Myocyte (in vitro differentiated cells): ENCODE data around the gene RAPGEF1. TPM values are rescaled to one million over a fixed set of nuclear protein-coding genes. Genes with fewer than 3 reads are reported as not detected.
A peak's percentile ranks its signal among the peaks of the same experiment; 100 is the strongest.
"Not testable (repeated sequence)": the region's sequence is repeated elsewhere in the genome, so short reads cannot be mapped to it uniquely, and the experiment has no call there.

Experiments
- DNase-seq: peaks from one replicate; pipeline ENCODE4 v3.0.0-alpha.2; 2012; ENCODE audit warnings: low read depth
- total RNA-seq: library from RNA; depleted of rRNA; stranded (reverse); fragments of >200 nt; gene quantifications from 2 replicates; pipeline ENCODE4 v1.2.3, GENCODE V29; 2014

Gene RAPGEF1
- total RNA-seq, 1 donor from 2014 or later: 290 TPM

DNA sequence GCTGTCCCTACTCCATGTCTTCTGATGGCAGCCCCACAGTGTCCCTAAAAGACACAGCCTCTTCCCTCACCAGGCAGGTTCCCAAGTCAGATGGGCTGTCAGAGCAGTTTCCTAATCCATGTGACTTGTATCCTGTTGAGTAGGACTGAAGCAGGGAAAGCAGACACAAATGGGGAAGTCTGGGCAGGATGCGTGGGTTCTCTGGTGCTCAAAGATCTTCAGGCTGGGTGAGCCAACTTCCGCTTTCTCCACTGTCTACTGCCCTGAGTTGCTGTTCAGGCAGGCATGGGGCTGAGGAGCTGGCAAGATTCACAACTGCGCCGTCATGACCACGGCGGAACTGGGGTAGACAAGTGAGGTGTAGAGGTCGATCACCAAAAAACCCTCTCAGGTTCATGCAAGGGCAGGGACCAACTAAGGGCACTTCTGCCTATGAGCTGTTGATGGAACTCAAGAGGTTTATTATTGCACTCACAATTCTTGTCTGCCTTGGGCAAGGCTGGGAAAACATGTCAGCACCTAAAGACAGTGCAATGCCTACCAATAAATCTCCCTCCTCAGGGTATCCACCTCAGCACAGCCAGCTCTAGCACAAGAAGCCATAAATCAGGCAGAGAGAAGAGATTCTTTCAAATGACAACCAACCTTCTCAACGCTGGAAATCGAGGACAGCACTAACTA, 83.4 kb downstream of the RAPGEF1 start:
- DNase-seq: no peak

DNA sequence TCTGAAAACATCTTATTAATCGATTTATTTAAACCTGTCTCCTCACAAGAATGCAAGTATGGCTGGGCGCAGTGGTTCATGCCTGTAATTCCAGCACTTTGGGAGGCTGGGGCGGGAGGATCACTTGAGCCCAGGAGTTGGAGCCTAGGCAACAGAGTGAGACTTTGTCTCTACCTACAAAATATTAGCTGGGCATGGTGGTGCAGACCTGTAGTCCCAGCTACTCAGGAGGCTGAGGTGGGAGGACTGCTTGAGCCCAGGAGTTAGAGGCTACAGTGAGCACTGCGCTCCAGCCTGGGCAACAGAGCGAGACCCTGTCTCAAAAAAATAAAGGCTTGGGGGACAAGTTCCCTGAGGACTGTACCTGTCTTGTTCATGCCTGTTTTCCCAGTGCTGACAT, 85.5 kb downstream of the RAPGEF1 start:
- not testable (repeated sequence) for DNase-seq

DNA sequence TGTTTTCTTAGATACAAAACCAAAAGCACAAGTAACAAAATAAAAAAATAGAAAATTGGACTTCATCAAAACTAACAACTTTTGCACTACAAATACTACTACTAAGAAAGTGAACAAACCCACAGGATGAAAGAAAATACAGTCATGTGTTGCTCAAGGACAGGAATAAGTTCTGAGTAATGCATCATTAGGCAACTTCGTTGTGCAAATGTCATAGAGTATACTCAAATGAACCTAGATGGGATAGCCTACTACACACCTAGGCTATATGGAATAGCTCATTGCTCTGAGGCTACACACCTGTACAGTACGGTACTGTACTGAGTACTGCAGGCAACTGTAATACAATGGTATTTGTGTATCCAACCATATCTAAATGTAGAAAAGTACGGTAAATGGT, 88.3 kb downstream of the RAPGEF1 start:
- DNase-seq: peak; percentile 52

DNA sequence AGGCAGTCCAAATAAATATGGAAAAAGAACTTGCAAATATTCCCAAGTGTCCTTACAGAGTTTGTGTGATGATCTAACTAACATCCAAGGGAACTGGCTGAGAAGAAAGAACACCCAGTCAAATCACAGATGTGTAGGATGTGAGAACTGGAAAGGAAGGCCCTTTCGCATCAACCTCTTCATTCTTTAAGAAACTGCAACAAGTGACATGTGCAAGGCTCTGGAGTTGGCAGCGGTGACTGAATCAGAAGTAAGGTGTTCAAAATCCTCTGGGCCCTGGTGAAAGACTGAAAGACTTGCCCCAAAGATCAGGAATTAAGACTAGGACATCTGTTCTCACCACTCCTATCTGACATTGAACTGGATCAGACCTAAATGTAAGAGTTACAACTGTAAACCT, 88.7 kb downstream of the RAPGEF1 start:
- DNase-seq: no peak

DNA sequence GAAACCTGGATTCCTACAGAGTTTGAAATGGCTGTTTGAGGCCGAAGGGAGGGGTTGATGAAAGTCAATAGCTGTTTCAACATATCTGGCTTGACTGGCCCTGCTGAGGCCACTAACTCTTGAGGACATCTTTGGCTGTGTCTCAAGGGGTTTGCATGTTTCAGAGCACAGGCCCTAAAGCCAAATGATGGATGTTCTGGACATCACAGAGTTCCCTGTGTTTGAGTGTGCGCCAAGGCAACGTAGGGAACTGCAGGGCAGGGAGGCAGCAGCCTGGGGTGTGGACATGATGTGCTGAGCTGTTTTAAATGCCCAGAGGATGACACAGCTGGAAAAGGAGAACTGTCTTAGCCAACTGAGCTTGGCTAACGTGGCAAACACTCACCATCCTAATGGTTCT, 89.6 kb downstream of the RAPGEF1 start:
- peak; percentile 86 for DNase-seq

DNA sequence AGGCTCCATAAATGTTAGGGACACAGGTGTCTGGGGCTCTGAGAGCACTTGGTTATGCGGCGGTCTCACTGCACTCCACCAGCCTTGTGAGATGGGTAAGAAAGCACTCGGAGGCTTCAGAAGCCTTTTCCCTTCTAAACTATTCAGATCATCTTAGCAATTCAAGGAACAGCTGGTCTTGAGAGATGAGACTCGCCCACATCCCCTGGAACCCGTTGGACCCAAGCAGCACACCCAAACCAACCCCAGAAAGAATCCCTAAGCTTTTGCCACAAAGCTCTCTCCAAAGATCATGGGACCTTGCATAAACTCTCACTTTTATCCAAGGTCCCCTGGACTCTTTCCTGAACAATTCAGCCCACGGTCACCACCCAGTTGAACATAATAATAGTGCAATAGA, 90.2 kb downstream of the RAPGEF1 start:
- peak; percentile 94 for DNase-seq

DNA sequence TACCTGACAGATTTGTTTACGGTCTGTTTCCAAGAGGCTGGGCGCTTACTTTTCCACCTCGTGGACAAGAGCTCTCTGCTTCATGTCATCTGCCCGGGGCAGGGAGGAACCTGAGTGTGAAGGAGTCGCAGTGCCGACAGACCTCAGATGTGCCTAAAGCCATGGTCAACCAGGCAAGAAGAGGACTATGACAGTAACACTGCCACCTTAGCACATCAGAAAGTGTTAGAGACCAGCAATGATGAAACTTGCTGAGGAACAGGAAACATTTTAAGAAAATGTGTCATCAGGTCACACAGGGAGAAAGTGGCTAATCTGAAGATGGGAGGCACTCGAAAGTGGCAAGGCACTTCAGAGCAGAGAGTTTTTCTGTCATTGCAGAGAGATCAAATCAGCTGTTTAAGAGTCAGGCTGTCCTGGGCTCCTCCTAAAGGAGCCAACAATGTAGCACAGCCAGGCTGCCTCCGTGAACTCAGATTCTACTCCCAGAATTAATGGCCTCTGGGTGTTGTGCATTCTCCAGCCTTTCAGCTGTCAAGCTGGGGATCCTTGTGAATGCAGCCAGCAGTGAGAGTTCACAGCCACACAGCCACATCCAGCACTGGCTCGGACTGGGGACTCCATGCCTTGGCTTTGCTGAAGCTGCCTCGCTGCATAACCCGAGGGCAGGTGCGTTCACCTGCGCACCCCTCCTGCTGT, 94.6 kb downstream of the RAPGEF1 start:
- DNase-seq: peak; percentile 92

DNA sequence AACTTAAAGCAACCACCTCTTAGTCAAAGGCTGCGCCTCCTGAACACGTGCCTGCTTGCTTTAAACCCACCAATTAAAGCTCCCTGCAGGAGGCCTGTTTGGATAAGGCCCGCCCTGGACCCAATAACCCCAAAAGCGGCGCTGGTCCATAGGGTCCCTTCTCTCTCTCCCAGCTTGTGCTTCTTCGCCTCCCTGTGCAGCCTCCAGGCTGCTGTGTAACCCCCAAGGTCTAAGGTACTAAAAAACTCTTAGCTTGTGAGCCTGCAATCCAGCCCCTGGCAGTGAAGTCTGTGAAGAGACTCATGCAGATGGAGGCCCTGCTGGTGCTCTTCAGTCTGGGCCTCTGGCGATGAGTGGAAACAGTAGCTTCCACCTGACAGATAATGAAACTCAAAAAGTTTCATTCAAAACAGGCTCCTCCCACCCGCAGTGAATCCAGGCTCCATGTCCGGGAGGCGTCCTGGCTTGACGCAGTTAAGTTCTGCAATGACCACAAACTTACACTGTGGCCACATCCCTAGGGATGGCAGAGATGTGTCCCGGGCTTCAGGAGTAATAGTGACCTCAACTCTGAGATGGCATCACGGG, 97.3 kb downstream of the RAPGEF1 start:
- DNase-seq: no peak

DNA sequence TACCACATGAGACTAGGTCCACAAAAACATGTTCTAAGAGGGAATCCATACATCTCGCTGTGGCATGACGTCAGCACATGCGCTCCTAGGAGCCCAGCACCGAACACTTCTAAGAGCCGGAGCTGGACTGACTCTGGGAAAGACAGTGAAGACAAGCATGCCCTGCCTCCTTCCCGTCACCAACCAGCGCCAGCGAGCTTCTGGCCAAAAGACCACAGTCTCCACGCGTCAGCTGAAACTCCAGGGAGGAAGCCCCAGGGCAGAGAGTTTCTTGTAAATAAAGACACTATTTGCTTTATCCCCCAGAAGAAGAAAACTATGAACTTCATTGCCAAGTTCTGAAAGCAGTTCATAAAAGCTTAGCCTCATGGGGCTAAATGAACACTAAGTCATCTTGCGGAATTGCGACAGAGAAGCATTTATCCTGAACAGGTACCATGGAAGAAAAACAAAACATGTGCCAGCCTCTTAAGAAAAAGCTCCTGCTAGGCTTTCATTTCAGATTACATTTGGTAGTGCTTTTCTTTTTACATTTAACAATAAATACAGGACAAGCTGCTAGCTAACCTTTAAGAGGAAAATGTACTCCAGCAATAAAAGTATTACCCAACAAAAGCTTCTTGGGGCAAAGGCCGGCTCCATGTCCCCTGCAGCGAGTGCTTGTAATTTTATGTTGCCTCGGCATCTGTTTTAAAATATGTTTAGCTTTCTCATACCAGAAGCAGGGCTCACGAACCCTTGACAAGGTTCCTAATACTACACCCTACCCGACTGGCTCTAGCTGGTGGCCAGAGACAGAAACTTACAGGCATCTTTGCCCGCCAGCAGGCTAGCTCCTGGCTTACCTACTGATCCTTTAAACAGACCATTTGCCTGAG, 98.0 kb downstream of the RAPGEF1 start:
- no peak for DNase-seq

DNA sequence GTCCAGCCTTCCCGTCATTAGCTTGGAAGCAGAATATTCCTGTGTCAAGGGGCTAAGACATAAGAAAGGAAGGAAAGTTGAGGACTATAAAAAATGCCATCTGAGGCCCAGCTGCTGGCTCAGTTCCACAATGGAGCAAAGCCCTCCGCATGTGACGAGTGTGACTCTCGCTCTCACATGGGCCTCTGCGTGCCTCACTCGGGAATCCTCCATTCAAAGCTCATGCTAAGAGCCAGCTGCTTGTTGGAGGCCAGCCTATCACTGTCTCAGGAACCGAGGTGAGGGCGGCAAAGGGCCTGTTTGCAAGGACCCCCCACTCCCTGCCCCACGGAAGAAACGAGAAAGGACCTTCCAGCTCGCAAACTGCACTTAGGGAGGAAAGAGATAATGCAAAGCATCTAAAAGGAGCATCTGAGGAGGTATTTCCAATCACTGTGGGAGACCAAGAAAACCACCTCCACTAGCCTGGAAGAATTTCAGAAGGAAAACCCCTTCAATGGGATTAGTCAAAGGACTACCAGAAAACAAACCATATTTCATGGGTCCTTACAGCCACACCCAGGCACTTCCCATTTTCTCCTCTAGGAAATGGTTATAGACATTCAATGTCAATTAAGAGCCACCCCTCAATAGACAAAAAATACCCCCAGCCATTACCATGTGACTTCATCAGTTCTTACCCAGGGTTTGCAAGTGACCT, 99.3 kb downstream of the RAPGEF1 start:
- DNase-seq: peak; percentile 85

DNA sequence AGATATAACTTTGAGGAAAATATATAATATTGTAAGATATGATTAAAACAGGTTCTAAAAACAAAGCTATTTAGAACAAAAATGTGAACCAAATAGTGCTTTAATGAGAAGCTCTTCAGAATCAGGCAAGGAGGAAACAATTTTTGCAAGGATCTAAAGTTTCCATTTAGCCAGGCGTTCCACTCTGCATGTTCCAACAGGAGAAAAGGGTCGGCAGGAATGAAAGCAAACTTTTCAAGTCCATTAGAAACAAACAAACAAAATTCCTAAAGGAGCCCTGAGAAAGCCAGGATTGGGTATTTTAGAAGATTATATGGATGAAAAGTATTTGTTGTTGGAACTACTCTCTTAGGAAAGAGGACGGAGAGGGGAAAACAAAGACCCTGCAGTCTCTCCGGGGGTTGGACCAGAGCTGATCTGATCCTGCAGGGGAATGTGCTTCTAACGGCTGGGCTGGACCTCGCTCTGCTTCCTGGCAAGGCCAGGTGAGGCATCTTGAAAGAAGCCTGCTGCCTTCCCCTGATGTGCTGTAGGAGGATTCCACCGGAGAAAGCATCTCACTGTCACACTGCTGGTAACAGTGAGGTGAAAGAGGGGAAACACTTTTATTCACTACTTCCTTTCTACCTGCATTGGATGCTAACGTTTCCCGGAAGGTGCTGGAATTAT, 100.0 kb downstream of the RAPGEF1 start:
- no peak for DNase-seq

DNA sequence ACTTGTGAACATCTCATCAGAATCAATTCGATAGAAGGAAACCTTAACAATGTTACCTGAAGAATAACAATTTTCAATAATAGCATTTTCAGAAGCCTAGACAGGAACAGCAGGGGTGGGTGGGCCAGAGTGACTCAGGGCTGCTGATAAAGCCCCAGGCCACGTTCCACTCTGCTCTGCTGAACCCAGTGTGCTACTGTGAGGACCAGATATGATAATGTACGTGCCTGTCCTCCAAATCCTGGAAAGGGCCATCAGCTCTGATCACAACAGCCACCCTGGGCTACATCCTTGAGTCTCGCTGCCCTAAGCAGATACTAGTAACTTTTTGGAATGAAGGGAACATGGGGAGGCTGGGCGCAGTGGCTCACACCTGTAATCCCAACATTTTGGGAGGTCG, 103.3 kb downstream of the RAPGEF1 start:
- DNase-seq: no peak

DNA sequence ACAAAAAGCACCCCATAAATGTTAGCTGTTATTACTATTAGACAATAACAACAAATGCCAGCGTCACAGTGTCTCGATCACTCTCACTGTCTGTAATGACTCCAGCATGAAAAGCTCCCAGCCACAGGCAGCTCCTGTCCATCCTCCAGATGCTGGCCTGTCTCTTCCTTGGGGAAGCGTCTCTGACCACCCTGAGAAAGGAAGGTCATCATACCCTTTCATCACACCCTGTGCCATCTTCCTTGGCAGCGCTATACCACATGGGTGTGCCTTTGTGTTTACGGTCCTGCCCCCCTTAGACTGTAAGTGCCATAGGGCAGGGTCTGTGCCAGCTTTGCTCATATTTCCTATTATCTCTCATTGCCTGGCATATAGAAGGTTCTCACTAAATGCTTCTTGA, 104.0 kb downstream of the RAPGEF1 start:
- DNase-seq: no peak

DNA sequence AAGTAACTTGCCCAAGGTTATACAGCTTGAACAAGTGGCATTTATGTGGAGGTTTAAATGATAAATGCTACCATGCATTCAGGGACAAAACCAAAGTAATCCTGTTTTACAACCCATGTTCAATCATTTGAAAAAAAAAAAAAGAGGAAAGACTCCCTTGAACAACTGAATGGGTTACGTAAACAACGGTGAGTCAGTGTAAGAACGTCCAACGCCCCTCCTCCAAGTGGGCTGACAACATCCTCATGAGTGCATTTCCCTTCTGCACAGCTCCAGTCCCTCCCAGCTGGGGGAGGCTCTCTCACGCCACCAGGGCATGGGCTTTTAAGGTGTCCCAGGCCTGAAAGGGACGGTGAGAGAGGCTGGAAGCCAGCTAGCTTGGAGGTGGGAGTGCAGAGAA, 104.6 kb downstream of the RAPGEF1 start:
- DNase-seq: peak; percentile 93

DNA sequence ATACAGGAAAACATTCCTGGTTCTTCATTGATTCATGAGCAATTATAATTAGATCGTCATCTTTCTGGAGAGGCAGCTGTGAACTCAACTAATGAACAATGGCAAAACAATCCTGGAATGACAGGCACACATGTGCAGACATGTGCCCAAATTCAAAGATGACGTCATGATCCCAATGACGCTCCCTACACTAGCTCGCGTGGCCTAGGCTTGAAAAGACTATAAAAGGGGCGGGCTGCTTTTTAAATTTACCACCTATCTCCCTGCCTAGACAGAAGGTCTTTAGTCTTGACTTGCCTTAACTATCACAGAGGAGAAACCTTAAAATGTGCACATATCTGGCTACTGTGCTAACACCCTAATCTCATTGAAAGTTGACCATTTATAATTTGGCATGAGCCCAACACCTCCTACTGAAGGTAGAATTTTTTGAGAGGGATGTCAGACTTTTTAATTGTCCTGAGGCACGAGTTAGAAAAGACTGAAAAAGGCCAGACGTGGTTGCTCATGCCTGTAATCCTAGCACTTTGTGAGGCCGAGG, 106.3 kb downstream of the RAPGEF1 start:
- DNase-seq: peak; percentile 99

DNA sequence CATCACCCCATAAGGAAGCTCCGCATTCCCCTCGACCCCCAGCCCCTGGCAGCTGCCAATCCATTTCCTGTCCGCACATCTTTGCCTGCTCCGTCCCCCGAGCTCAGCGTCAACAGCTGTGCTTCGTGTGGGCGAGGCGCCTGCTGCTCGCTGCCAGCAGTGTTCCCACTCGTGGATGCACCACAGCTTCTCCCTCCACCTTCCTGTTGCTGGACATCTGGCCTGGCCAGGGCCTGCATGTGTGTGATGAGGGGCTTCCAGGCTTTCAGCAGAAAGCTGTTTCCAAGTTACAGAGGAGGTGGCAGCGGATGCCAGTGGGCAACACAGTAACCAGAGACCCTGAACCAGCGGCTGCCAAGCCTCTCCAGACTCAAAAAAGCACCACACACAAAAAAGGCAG, 108.6 kb downstream of the RAPGEF1 start:
- peak; percentile 80 for DNase-seq

DNA sequence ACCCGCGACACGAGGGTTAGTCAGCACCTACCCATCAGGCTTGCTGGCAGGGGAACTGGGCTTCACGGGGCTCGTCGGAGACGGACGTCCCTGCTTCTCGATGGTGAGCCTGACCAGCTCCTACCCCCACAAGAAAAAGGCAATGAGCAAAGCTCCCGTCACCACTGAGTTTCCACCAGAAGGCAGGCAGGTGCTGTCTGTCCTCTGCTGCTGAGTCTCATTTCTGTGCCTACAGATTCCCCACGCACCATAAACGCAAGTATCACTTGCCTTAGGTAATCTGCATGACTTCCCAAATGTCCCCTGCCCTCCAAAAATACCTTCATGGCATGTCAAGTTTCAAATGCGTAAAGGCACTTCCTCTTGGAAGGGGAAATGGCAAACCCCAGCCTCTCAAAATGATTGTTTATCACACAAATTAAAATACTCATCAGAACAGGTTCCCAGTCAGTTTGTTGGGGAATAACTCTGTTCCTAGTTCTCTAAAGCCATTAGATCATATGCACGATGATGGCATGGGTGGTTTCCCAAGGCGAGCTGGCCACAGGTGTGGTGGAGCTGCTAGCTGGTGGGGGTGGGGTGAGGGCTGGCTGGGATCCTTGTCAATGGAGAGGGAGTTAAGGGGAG, 109.6 kb downstream of the RAPGEF1 start:
- DNase-seq: peak; percentile 56

DNA sequence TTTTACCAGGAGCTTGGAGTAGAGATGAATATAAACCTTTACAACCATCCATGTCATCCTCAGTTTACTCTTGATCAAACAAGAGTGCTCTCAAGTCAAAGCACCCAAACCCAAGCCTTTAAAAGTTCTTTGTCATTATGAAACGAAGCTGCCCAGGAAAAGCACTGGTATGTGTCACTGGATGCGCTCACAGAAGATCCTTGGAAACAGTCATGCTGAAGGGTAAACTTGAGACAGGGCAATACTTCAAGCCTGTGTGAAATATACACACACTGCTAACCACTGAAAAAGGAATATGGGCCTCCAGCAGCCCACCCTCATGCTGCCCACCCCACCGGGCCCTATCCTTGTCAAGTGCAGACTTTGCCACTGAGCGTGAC, 110.1 kb downstream of the RAPGEF1 start:
- no peak for DNase-seq

DNA sequence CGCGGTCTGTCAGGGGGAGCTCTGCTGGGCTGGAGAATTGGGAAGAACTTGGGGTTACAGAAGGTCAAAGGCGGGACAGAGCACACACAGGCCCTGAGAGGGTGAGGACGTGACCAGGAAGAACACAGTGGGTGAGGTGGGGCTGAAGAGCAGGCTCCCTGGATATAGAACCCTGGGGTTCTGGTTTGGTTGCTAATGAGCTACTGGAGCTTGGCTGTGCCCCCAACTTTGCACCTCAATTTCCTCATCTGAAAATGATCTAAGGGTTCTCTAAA, 110.7 kb downstream of the RAPGEF1 start:
- no peak for DNase-seq
